AG09309 (cell line): ENCODE measurements around the gene CMSS1.

Experiments used
- DNase-seq: peaks from one replicate; pipeline ENCODE4 v3.0.0-alpha.2; 2010; ENCODE audit warnings: low read depth
- H3K4me3 ChIP-seq: 2 replicates; pipeline ENCODE4 v1.5.1; 2011; ENCODE audit warnings: mild to moderate bottlenecking, low read depth, low read length, moderate library complexity; ENCODE audit not compliant: control insufficient read depth
- TF ChIP-seq, protein P1 (sequence below): IDR thresholded peaks from 2 replicates; pipeline ENCODE4 v1.5.1; 2011; ENCODE audit warnings: mild to moderate bottlenecking, low read depth, low read length, inconsistent platforms; ENCODE audit not compliant: insufficient read depth, control insufficient read depth; ENCODE audit errors: missing control alignments

CMSS1 gene

DNA sequence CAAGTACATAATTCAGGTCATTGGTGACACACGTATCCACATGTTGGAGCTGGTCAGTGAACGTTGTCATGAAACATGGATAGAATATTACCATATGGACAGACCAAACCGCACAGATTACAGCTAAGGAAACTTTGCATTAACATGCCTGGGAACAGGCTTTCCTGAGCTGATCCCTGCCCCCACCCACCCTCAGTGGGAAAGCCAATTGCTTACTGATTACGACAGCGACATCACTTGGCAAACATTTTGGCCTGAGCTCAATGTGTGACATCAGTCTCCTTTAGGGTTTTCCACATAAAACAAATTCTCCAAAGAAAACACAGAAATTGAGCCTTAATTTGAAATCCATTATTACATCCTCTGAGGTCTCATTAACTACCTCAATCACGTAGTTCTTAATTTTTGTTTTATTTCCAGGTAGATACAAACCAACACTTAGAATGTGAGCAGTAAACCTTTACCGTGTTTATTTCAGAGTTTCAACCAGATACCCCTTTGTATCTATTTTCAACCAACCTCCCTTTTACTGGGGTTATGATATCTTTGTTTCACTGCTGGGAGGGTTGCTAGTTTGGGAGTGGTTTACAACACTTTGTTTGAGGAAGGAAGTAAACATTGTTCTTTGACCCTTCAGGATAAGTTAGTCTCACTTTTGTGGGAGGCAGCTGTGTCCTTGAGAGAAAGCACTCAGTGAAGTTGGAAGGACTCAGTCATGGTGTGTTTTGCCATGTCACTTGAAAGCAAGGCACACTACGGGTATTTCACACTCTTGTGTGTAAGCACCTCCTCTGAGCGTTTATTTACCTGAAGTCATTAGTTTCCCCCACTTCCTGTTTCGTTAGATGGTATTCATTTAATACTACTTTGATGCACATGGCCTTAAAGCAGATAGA, 103.1 kb downstream of the CMSS1 start:
- H3K4me3 ChIP-seq, result no peak overlapping the region
- no peak for DNase-seq
- TF ChIP-seq, protein P1, sequence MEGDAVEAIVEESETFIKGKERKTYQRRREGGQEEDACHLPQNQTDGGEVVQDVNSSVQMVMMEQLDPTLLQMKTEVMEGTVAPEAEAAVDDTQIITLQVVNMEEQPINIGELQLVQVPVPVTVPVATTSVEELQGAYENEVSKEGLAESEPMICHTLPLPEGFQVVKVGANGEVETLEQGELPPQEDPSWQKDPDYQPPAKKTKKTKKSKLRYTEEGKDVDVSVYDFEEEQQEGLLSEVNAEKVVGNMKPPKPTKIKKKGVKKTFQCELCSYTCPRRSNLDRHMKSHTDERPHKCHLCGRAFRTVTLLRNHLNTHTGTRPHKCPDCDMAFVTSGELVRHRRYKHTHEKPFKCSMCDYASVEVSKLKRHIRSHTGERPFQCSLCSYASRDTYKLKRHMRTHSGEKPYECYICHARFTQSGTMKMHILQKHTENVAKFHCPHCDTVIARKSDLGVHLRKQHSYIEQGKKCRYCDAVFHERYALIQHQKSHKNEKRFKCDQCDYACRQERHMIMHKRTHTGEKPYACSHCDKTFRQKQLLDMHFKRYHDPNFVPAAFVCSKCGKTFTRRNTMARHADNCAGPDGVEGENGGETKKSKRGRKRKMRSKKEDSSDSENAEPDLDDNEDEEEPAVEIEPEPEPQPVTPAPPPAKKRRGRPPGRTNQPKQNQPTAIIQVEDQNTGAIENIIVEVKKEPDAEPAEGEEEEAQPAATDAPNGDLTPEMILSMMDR, result no peak

GRCh38 chr3:99921377-99921695, 103.7 kb downstream of the CMSS1 start:
- TF ChIP-seq, protein P1, result no peak
- no peak overlapping the region for H3K4me3 ChIP-seq
- no peak for DNase-seq

- no peak overlapping the region for H3K4me3 ChIP-seq
- TF ChIP-seq, protein P1, result no peak
- DNase-seq, result no peak
Observed at GRCh38 chr3:99921986-99922385, 104.3 kb downstream of the CMSS1 start.

DNA sequence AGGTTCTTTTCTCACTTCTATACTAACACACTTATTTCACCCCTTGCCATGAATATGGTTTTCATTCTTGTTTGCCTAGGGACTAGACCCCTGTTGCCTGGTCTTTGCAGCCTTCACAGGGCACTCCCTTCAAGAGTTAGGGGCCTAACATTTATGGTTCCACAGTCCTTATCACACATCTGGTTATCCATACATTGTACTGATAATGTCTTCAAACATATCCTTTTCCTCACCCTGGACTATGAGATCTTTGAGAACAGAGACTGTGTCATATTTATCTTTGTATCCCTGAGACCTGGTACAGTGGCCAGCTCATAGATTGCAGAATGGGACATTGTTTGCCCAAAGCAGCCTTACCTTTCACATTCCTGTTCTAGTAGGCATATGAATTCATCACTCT, 106.2 kb downstream of the CMSS1 start:
- DNase-seq, result no peak
- TF ChIP-seq, protein P1, result no peak
- no peak overlapping the region for H3K4me3 ChIP-seq

GRCh38 chr3:99925584-99926230, 108.0 kb downstream of the CMSS1 start:
- no peak for DNase-seq
- TF ChIP-seq, protein P1, result no peak
- H3K4me3 ChIP-seq, result no peak overlapping the region

- TF ChIP-seq, protein P1, result no peak
- no peak for DNase-seq
- H3K4me3 ChIP-seq, result no peak overlapping the region
Observed at GRCh38 chr3:99927671-99928457, 110.2 kb downstream of the CMSS1 start.
